HG03280 (cell line): ENCODE results near the gene COX4I2.
"Not testable (repeated sequence)": the region's sequence is repeated elsewhere in the genome, so short reads cannot be mapped to it uniquely, and the experiment has no call there.

Source experiments
- ATAC-seq: cut with Tn5 transposase; IDR thresholded peaks from one replicate; pipeline ENCODE4 v1.9.1; 2021; ENCODE audit warnings: mild to moderate bottlenecking, moderate library complexity; ENCODE audit not compliant: unreplicated experiment

COX4I2 gene

GRCh38 chr20:31637660-31638059 lies at the start of gene COX4I2:
Gene COX4I2, plus strand, starts transcription at chr20:31637912. Its CDS starts 1,106 bp downstream, at chr20:31639018.
- ATAC-seq: no peak

DNA sequence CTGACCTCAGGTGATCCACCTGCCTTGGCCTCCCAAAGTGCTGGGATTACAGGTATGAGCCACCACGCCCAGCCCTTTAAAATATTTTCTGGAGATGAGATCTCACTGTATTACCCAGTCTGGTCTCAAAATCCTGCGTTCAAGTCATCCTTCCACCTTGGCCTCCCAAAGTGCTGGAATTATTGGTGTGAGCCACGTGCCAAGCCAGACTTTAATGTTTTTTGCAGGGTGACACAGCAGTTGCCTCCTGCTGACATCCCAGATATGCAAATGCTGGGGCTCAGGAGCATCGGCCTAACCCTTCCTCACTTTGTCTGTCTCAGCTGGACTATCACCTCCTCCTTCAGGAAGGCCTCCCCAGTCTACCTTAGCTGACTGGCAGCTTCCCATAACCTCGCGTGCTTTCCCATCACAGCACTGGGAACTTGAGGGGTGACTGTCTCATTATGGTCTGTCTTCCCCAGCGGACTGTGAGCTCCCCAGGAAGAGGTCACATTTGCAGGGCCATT lies 46.9 kb upstream of the COX4I2 start:
- no peak for ATAC-seq

DNA sequence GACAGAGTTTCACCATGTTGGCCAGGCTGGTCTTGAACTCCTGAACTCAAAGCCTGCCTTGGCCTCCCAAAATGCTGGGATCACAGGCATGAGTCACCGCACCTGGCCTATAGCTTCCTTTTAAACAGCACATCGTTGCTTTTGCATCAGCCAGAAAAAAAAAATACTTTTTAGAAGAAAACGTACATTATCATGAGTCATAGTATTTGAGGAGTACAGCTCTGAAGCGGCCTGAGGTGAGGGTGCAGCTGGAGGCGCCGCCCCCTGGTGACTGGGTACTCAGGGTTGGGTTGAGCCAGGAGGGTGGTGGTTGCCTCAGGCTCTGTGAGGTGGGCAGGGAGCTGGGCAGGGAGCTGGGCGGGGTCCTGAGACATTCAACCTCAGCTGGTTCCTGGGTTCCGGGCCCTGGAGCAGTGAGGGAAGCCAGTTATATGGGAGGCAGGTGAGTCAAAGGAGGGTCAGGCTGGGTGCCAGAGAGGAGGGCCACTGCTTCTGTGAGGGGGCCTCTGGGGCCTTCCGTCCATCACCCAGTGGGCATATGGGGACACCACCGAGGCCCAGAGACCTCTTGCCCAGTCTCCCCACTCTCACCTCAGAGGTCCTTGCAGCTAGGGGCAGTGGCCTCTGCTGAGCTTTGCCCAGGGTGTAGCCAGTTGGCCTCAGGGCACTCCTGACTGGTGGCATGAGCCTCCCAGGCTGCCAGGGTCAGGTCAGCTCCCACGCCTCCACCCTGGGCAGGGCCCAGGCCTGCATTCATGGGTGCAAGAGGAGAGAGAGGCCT lies 44.3 kb upstream of the COX4I2 start:
- no peak for ATAC-seq

DNA sequence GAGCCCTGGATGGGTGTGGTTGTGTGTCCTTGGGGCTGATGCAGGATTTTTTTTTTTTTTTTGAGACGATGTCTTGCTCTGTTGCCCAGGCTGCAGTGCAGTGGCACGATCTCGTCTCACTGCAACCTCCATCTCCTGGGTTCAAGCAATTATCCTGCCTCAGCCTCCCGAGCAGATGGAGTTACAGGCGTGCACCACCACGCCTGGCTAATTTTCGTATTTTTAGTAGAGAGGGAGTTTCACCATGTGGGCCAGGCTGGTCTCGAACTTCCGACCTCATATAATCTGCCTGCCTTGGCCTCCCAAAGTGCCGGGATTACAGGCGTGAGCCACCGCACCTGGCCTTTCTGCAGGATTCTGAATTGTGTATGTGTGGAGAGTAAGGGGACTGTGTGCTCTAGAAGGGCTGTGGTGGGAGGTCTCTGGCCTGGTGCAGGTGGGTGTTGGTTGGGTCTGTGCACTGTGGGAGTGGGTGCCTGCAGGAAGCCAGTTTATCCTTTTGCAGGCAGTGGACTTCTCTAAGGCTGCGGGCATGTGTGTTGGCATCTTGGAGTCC lies 43.6 kb upstream of the COX4I2 start:
- no peak for ATAC-seq

GRCh38 chr20:31594558-31595379 lies 42.9 kb upstream of the COX4I2 start:
- no peak for ATAC-seq

DNA sequence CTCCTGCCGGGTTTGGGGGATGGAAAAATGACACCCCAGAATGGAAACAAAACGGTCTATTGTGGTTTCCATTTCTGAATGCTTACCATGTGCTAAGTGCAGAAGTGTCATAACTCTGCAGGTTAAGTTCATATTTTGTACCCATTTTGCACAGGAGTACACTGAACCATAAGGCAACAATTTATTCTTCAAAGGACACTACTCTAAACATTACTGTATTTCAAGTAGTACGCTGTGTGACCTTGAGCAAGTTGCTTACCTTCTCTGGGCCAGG lies 42.4 kb upstream of the COX4I2 start:
- ATAC-seq: no peak

DNA sequence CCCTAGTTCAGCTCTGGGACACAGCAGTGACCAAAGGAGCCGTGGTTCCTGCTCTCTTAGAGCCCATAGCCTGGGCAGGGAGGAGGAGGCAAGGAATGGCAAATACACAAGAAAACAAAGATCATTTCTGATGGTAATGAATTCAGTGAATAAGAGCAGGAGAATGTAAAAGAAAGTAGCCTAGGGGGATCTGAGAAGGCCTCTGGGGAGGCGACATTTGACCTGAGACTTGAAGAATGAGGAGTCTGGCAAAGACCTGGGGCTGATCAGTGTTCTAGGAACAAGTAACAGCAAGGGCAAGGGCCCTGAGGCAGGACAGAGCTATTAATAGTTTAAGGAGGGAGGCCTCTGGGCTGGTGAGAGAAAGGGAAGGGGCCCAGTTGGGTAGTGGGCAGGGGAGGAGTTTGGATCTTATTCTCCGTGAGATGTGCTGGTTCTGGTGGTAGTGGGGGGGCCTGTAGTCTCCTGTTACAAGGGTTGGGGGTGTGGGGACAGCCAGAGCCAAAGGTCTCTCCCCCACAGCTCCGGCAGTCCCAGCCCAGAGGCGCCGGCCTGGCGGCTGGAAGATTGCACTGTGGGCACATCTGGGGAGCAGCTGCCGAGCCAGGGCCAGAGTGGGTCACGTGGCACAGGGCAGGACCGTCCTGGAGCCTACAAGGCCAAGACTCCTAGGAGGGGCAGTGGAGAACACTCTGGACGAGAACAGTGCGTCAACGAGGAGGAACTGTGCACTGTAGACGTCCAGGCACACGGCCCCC lies 41.9 kb upstream of the COX4I2 start:
- ATAC-seq: no peak

DNA sequence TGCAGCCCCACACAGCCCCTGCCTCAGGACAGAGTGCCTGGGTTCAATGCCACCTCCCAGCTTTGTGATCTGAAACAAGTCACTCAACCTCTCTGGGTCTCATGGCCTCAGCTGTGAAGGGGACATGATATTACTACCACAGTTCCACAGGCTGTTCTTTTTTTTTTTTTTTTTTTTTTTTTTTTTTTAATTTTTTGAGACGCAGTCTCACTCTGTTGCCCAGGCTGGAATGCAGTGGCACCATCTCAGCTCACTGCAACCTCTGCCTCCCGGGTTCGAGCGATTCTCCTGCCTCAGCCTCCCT lies 41.3 kb upstream of the COX4I2 start:
- ATAC-seq: not testable (repeated sequence)

DNA sequence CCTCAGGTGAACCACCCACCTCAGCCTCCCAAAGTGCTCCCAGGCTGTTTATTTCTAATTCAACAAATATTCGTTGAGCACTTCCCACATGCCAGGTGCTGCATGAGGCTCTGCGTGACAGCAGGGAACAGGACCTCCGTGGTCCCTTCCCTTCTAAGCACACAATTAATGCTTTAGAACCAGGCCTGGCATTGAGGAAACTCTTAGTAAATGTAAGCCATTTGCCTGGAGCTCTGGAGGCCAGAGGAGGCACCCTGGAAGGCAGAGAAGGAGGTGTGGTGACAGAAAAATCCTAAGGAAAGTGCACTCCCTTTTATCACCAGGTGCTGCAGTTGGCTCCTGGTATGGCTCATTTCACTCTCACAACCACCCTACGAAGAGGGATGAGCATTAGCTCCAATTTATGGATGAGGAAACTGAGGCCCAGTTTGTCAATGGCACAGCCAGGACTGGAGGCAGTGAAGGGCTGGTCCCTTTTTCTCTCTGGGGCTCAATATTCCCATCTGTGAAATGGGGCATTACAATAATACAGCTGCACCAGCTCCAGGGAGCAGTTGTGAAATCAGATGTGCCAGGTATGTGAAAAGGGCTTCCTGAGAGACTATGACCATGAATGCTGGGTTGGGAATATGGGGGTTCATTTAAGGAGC lies 40.8 kb upstream of the COX4I2 start:
- ATAC-seq: no peak

GRCh38 chr20:31597481-31597855 lies 40.2 kb upstream of the COX4I2 start:
- no peak for ATAC-seq

DNA sequence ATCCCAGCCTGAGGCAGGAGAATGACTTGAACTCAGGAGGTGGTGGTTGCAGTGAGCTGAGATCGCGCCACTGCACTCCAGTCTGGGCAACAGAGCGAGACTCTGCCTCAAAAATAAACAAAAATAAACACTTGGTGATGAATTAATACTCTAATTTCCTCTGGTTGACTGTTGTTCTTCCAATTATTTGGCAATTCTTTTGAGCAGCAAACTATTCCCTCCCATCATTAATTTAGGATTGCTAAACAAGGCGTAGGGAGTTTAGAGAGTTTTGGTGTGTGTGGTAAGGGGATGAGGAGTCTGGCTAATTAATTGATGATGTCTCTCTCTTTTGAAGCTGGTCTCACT lies 35.3 kb upstream of the COX4I2 start:
- no peak for ATAC-seq

DNA sequence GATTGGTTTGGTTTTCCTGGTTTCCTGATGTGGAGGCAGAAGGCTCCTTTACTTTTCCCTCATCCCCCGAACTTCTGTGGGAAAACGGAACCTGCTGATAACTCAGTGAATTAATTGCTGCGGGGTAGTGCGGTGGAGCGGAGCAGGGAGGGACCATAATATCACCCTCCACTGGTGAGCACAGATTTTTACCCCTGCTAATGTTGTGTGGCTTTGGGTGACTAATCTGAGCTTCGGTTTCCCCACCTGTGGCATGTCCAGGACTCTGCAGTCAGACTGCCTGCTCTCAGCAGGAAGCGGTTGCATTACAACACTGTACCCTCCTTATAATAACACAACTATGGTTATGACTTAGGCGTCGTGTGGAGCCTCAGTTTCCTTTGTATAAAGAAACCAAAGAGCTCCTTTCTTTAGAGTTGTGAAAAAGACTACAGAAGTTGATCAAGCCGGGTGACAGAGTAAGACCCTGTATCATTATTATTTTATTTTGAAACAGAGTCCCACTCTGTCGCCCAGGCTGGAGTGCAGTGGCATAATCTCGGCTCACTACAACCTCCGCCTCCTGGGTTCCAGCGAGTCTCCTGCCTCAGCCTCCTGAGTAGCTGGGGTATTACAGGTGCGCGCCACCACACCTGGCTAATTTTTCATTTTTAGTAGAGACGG lies 34.8 kb upstream of the COX4I2 start:
- peak; percentile 58 for ATAC-seq

DNA sequence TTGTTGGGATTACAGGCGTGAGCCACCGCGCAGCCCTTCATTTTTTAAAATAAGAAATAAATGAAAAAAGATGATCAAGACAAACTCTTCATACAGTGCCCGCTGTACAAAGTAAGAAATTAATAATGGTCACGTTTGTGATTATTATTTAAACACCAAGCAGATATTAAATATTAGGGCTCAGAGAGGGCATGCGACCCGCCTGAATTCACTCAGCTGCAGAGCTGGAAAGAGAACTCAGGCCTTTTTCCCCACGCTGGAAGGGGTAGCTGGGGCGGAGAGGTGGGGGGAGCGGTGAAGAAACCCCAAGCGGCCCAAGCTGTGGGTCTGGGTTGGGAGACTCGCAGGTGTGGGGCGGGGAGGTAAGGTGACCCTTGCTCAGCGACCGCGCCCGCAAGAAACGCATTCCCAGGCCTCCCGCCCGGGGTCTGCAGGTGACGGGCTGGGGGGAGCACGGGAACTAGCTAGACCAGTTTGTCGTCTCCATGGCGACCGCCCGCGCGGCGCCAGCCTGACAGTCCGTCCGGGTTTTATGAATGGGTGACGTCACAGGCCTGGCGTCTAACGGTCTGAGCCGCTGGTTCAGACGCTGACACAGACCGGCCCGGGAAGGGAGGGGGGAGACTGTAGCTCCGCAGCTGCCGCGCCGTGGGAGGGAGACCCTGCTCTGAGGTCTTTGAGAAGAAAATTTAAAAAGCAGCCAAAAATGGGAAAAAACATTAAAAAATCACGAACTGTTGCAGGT lies 33.7 kb upstream of the COX4I2 start:
- ATAC-seq: peak; percentile 46

GRCh38 chr20:31604567-31605030 lies 33.1 kb upstream of the COX4I2 start:
- no peak for ATAC-seq

- ATAC-seq: peak; percentile 85
Observed at GRCh38 chr20:31605031-31605901, 32.4 kb upstream of the COX4I2 start, which contains the start of gene ID1. Gene ID1, plus strand, starts transcription at chr20:31605289. Its CDS starts 99 bp downstream, at chr20:31605388.

GRCh38 chr20:31605902-31606803 lies 31.6 kb upstream of the COX4I2 start:
- ATAC-seq: no peak

- no peak for ATAC-seq
Observed at GRCh38 chr20:31606804-31607639, 30.7 kb upstream of the COX4I2 start.
